Neural progenitor cell (in vitro differentiated cells): ENCODE data around the gene SIAH2. TPM values are rescaled to one million over a fixed set of nuclear protein-coding genes. Genes with fewer than 3 reads are reported as not detected.

Source experiments
- DNase-seq: peaks from one replicate; pipeline ENCODE4 v3.0.0-alpha.2; 2016; ENCODE audit warnings: low spot score
- H2AFZ ChIP-seq: fragments of 200-600 bp; sonication (generic); replicated peaks from 2 replicates; pipeline ENCODE4 v1.6.1; 2016; ENCODE audit warnings: antibody characterized with exemption
- H3F3A ChIP-seq: fragments of 200-600 bp; sonication (generic); 2 replicates; pipeline ENCODE4 v1.6.1; 2016; ENCODE audit warnings: antibody characterized with exemption, low read depth
- H3K27ac ChIP-seq: fragments of 200-600 bp; sonication (generic); 2 replicates; pipeline ENCODE4 v1.5.1; 2016; ENCODE audit warnings: mild to moderate bottlenecking
- H3K27me3 ChIP-seq: fragments of 200-600 bp; sonication (generic); 2 replicates; pipeline ENCODE4 v1.6.1; 2016; ENCODE audit warnings: mild to moderate bottlenecking, moderate library complexity
- H3K36me3 ChIP-seq: fragments of 200-600 bp; sonication (generic); 2 replicates; pipeline ENCODE4 v1.5.1; 2016
- H3K4me1 ChIP-seq: fragments of 200-600 bp; sonication (generic); 2 replicates; pipeline ENCODE4 v1.6.1; 2016; ENCODE audit warnings: mixed run types
- H3K4me2 ChIP-seq: fragments of 200-600 bp; sonication (generic); 2 replicates; pipeline ENCODE4 v1.6.1; 2016
- H3K4me3 ChIP-seq: fragments of 200-600 bp; sonication (generic); 2 replicates; pipeline ENCODE4 v1.5.1; 2016
- H3K79me2 ChIP-seq: fragments of 200-600 bp; sonication (generic); 2 replicates; pipeline ENCODE4 v1.6.1; 2016; ENCODE audit warnings: low read depth
- H3K9ac ChIP-seq: fragments of 200-600 bp; sonication (generic); 2 replicates; pipeline ENCODE4 v1.6.1; 2016
- H3K9me3 ChIP-seq: fragments of 200-600 bp; sonication (generic); 2 replicates; pipeline ENCODE4 v1.5.1; 2016; ENCODE audit warnings: low read depth
- H4K20me1 ChIP-seq: fragments of 200-600 bp; sonication (generic); 2 replicates; pipeline ENCODE4 v1.6.1; 2016; ENCODE audit warnings: low read depth
- H3K27ac Mint-ChIP-seq: 3 replicates; pipeline ENCODE4 v1.8.0; 2021; ENCODE audit warnings: mixed read lengths
- H3K27me3 Mint-ChIP-seq: 2 replicates; pipeline ENCODE4 v1.8.0; 2022; ENCODE audit warnings: low read depth, mild to moderate bottlenecking, inconsistent platforms, moderate library complexity, mixed read lengths; ENCODE audit not compliant: insufficient read depth
- H3K36me3 Mint-ChIP-seq: 3 replicates; pipeline ENCODE4 v1.8.0; 2021; ENCODE audit warnings: mixed read lengths
- H3K4me1 Mint-ChIP-seq: 3 replicates; pipeline ENCODE4 v1.8.0; 2021; ENCODE audit warnings: mixed read lengths
- H3K4me3 Mint-ChIP-seq: 3 replicates; pipeline ENCODE4 v1.8.0; 2021; ENCODE audit warnings: mild to moderate bottlenecking, moderate library complexity, mixed read lengths
- H3K9me3 Mint-ChIP-seq: 3 replicates; pipeline ENCODE4 v1.8.0; 2020; ENCODE audit warnings: mixed read lengths
- CTCF ChIP-seq: fragments of 200-600 bp; sonication (generic); IDR thresholded peaks from 2 replicates; pipeline ENCODE4 v1.5.1; 2017; ENCODE audit warnings: antibody characterized with exemption, mild to moderate bottlenecking
- EZH2 ChIP-seq: fragments of 200-600 bp; sonication (generic); IDR thresholded peaks from 2 replicates; pipeline ENCODE4 v1.6.1; 2017; ENCODE audit warnings: antibody characterized with exemption, mild to moderate bottlenecking, moderate library complexity
- EZH2phosphoT487 ChIP-seq: fragments of 200-600 bp; sonication (generic); IDR thresholded peaks from 2 replicates; pipeline ENCODE4 v1.6.1; 2017; ENCODE audit warnings: antibody characterized with exemption
- total RNA-seq: library from RNA; depleted of rRNA; stranded (reverse); fragments of >200 nt; gene quantifications from 2 replicates; pipeline ENCODE4 v1.2.3, GENCODE V29; 2015; ENCODE audit warnings: low replicate concordance

The SIAH2 gene
- total RNA-seq, 1 donor from 2014 or later = 14.6 TPM

GRCh38 chr3:150762662-150763121 lies 277 bp downstream of the SIAH2 start:
- peaks cover 22% of the 10 kb centered on the region for H3F3A ChIP-seq
- Mint-ChIP-seq H3K36me3 (peaks cover 1% of the 10 kb centered on the region), H3K4me3 (peak overlapping the region; percentile 94), H3K4me1 (peaks cover 30% of the 10 kb centered on the region), H3K27ac (no peak overlapping the region), H3K27me3 (peaks cover 20% of the 10 kb centered on the region), H3K9me3 (no peaks in the 10 kb centered on the region)
- H2AFZ ChIP-seq = peak overlapping the region; percentile 85
- no peak for DNase-seq
- peaks cover 19% of the 10 kb centered on the region for H3K79me2 ChIP-seq
- no peaks in the 10 kb centered on the region for H4K20me1 ChIP-seq
- peaks cover 36% of the 10 kb centered on the region for H3K4me1 ChIP-seq
- H3K9me3 ChIP-seq = no peaks in the 10 kb centered on the region
- H3K27me3 ChIP-seq = peaks cover 23% of the 10 kb centered on the region
- no peak overlapping the region for H3K9ac ChIP-seq
- H3K36me3 ChIP-seq = no peaks in the 10 kb centered on the region
- no peak overlapping the region for H3K27ac ChIP-seq
- peak overlapping the region; percentile 75 for H3K4me2 ChIP-seq
- peak overlapping the region; percentile 58 for H3K4me3 ChIP-seq
- TF ChIP-seq EZH2 = no peak
- TF ChIP-seq EZH2phosphoT487 = no peak
- no peak for TF ChIP-seq CTCF

- H3K4me3 Mint-ChIP-seq = peak overlapping the region; percentile 94
- no peaks in the 10 kb centered on the region for H4K20me1 ChIP-seq
- peak; percentile 79 for DNase-seq
- H3K4me1 Mint-ChIP-seq = peaks cover 30% of the 10 kb centered on the region
- peaks cover 36% of the 10 kb centered on the region for H3K4me1 ChIP-seq
- H3K27me3 Mint-ChIP-seq = peaks cover 20% of the 10 kb centered on the region
- peaks cover 23% of the 10 kb centered on the region for H3K27me3 ChIP-seq
- no peak overlapping the region for H3K27ac ChIP-seq
- H3K9ac ChIP-seq = no peak overlapping the region
- no peaks in the 10 kb centered on the region for H3K9me3 Mint-ChIP-seq
- H3K4me3 ChIP-seq = peak overlapping the region; percentile 58
- no peaks in the 10 kb centered on the region for H3K36me3 ChIP-seq
- peak overlapping the region; percentile 75 for H3K4me2 ChIP-seq
- H3F3A ChIP-seq = peaks cover 22% of the 10 kb centered on the region
- H3K36me3 Mint-ChIP-seq = peaks cover 1% of the 10 kb centered on the region
- peaks cover 25% of the 10 kb centered on the region for H3K79me2 ChIP-seq
- TF ChIP-seq EZH2 (peak; percentile 59), CTCF (no peak)
- no peak overlapping the region for H3K27ac Mint-ChIP-seq
- H2AFZ ChIP-seq = peak overlapping the region; percentile 60
- no peaks in the 10 kb centered on the region for H3K9me3 ChIP-seq
Measured at GRCh38 chr3:150761831-150762661, 923 bp downstream of the SIAH2 start.

GRCh38 chr3:150760431-150761200 lies 2.4 kb downstream of the SIAH2 start:
- peak overlapping the region; percentile 94 for H3K4me3 Mint-ChIP-seq
- H4K20me1 ChIP-seq = no peaks in the 10 kb centered on the region
- no peaks in the 10 kb centered on the region for H3K9me3 Mint-ChIP-seq
- peaks cover 1% of the 10 kb centered on the region for H3K36me3 Mint-ChIP-seq
- no peak overlapping the region for H3K27ac ChIP-seq
- peaks cover 14% of the 10 kb centered on the region for H3K27me3 Mint-ChIP-seq
- no peak overlapping the region for H3K27ac Mint-ChIP-seq
- no peaks in the 10 kb centered on the region for H3K36me3 ChIP-seq
- no peaks in the 10 kb centered on the region for H3K9me3 ChIP-seq
- peaks cover 23% of the 10 kb centered on the region for H3K27me3 ChIP-seq
- H3K4me2 ChIP-seq = peak overlapping the region; percentile 75
- no peak overlapping the region for H2AFZ ChIP-seq
- peaks cover 20% of the 10 kb centered on the region for H3F3A ChIP-seq
- peak overlapping the region; percentile 58 for H3K4me3 ChIP-seq
- peaks cover 24% of the 10 kb centered on the region for H3K4me1 Mint-ChIP-seq
- H3K9ac ChIP-seq = no peak overlapping the region
- TF ChIP-seq EZH2phosphoT487 (no peak), EZH2 (no peak), CTCF (no peak)
- H3K79me2 ChIP-seq = peaks cover 26% of the 10 kb centered on the region
- peaks cover 26% of the 10 kb centered on the region for H3K4me1 ChIP-seq
- no peak for DNase-seq
